ENCODE data around the gene TMPRSS4.

Gene TMPRSS4

DNA sequence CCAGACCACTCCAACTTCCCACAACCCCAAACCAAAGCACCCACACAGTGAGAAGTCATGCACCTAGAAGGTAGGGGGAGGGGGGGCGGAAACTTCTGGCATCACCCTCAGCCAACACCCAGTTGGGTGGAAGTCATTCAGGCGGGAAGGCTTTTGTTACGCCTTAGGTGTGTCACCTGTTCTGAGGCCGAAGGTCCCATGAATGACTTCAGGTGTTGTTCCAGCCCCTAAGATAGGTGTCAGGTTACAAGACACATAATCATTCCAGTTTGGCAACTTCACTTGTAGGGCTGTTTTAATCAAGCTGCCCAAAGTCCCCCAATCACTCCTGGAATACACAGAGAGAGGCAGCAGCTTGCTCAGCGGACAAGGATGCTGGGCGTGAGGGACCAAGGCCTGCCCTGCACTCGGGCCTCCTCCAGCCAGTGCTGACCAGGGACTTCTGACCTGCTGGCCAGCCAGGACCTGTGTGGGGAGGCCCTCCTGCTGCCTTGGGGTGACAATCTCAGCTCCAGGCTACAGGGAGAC is at the start of gene TMPRSS4:
Gene TMPRSS4 (plus strand): TSS at position 325 of the 528 bp plus-strand sequence. CDS start 225 bp downstream, outside the sequence.
- no peak for DNase-seq

DNA sequence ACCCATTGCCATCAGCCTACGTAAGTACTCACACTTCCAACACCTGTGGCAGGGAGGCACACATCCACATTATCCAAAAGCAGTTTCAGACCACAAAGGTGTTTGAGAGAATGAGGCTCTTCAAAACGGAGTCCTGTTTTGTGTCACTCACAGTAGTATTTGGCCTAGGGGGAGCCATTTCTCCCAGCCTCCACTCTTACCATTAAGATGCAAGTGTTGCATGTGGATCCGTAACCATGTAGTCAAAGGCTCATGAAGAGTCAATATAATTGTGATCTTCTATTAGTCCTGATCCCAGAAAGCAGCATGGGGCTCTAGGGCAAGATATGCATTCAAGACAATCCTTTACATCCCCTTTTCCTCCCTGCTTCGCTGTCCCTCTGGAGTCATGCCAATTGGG is 49.2 kb upstream of the TMPRSS4 start:
- DNase-seq = no peak

DNA sequence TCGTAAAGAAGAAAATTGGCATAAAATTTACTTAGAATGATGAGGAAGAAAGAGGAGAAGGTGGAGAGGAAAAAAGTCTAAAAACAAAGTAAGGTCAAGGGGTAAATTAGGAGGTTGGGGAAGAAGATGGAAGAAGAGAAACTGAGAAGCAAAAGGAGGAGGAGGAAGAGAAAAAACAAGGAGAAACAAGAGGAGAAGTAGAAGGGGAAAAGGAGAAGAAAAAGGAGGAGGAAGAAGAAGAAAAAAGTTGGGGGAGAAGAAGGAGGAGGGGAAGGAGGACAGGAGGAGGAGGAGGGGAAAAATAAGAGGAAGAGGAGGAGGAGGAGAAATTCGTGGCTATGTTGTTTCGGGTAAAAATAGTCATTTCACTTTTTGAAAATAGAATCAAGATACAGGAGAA is 48.3 kb upstream of the TMPRSS4 start:
- DNase-seq = no peak

DNA sequence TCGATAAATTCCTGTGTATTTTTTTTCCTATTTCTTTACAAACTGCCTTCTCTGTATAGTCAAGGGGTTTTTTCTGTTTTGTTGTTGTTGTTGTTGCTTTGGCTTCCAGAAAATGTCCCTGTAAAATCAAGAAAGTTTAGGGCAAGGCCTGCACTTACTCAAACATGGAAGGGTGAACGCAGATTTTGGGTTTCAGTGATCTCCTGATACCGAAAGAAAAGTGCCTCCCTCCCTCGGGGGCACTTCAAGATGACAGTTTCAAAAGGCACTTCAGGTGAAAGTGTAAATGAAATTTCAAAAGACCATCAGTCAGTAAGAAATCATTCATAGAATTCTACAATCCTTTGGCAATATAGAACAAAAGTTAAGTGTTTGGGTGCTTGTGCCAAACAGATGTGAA is 43.4 kb upstream of the TMPRSS4 start:
- no peak for DNase-seq

GRCh38 chr11:118042141-118042540 is 34.7 kb upstream of the TMPRSS4 start:
- DNase-seq = no peak

DNA sequence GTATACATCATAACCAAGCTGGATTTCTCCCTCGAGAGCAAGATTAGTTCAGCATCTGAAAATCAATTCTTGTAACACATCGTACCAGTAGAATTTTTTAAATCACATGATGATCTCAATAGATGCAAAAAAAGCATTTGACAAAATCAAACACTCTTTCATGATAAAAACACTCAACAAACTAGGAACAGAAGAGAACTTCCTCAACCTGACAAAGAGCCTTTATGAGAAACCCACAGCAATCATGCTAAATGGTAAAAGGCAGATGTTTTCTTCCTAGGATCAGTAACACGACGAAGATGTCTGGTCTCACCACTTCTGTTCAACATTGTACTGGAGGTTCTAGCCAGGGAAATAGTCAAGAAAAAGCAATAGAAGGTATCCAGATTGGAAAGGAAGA is 34.1 kb upstream of the TMPRSS4 start:
- DNase-seq = no peak

DNA sequence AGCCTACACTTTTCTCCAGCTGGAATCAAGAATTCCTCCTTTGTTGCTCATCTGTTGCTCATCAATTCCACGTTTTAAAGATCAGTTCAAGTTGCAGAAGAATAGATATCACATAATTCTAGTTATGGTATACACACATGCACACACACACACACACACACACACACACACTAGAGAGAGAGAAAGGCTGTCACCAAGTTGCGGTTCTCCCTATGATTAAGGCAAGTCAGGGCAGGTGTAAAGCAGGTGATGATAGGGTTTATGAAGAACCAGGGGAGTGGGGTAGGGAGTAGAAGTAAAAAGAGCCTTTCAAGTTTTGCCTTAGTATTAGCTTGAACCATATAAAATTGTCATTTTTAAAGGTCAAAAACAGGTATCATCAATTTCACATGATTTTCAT is 31.7 kb upstream of the TMPRSS4 start:
- DNase-seq = no peak

DNA sequence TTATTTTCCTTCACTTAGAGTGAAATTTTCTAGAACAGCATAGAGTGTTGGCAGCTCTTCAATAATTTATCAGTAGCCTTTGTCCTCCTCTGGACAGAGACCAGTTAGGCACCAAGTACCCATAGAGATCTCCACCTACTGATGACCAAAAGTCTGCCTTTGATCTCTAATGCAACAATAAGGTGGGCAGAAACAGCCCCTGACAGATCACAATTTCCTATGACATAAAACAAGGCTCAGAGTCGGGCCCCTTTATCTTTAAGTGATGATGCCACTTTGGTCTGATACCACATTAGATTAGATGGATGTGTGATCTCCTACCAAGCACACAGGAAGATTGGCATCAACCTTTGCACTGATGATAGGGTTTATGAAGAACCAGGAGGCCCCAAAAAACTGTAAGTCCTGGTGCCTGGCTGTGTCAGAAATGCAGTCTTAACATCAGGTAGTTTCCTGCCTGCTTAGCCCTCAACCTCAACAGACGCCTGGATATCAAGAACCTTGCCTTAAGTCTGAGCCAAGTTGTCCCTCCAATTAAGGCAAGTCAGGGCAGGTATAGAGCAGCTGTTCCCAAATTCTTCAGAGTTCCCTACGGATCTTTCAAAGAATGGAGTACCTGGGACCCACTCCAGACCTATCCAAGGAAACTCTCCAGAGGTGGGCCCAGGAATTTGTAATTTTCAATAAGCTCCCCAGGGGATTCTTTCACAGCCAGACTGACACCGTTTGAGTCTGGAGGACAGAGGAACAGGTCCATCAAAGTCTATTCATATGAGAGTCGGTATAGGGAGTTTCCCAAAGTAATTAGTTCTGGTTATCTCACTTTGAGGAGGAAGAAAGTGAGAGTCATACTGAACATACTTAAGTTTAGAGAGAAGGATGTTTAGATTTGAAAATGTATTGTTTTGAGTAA is 30.6 kb upstream of the TMPRSS4 start:
- DNase-seq = no peak

- DNase-seq = no peak
Observed at GRCh38 chr11:118046964-118047700, 29.7 kb upstream of the TMPRSS4 start.

DNA sequence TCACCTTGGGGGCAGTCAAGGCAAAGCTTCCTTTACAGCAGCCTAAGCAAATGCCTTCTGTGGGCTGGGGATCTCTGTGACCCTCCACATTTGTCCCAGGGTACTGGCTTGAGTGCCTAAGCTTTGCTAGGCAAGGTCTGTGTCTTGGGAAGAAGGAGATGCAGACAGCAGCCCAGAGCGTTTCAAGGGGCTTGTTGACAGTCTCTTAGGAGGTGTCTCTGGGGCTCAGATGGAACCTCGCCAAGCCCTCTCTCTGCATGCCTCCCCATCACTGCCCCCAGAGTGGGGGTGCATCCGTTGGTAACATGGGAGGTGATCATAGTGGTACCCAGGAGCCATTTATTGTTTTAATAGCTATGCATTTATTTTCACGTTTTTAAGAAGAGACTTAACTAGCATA is 29.1 kb upstream of the TMPRSS4 start:
- no peak for DNase-seq

DNA sequence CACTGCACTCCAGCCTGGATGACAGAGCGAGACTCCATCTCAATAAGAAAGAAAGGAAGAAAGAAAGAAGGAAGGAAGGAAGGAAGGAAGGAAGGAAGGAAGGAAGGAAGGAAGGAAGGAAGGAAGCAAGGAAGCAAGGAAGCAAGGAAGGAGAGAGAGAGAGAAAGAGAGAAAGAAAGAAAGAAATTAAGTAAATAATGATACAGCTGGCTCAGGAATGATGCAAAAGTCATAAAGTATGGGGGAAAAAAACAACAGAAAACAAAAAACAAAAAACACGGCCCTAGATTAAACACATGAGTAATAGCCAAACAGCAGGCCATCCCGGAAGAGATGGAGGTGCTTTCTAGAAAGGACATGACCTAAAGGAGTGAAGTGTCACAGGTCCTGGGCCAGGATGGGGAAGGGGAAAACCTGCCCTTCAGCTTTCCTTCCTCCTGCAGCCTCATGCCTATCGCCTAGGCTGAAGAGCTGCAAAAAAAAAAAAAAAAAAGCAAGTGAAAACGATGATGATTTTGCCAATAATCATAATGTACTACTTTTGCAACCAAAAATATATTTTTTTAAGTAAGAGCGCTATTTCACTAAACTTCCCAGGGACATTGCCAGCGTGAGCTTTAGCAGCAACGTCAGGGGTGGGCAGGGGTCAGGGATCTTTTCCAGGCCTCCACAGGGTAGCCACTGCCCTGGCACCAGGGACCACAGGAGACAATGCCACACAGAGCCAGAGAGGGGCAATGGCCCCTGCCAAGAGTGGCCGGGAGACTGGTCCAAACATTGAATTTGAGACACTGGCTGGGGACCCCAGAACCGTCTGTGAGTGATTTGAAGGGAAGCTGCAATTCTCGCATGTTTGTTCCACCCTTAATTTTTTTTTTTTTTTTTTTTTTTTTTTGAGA is 28.2 kb upstream of the TMPRSS4 start:
- DNase-seq = no peak

GRCh38 chr11:118049771-118050170 is 27.1 kb upstream of the TMPRSS4 start:
- DNase-seq = no peak

GRCh38 chr11:118050208-118050891 is 26.5 kb upstream of the TMPRSS4 start:
- DNase-seq = no peak

DNA sequence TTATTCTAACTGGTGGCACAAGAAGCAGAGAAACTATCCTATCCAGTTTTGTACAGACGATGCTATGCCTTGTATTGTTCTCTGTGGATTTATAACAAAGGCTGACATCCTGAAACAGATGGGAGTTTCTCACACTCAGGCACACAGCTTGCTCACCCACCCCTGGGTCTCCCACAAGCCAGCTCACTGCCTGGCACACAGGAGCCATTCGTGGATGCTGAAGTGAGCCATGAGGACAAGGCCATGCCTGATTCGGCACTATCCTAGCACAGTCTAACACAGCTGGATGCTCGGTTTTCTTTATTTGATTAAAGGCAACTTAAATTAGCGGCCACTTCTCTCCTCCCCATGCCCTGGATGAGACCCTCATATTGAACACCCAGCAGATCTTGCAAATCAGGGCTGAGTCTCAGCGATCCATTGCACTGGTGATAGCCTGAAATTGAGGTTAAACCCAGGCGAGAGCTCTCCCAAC is 25.7 kb upstream of the TMPRSS4 start:
- no peak for DNase-seq

DNA sequence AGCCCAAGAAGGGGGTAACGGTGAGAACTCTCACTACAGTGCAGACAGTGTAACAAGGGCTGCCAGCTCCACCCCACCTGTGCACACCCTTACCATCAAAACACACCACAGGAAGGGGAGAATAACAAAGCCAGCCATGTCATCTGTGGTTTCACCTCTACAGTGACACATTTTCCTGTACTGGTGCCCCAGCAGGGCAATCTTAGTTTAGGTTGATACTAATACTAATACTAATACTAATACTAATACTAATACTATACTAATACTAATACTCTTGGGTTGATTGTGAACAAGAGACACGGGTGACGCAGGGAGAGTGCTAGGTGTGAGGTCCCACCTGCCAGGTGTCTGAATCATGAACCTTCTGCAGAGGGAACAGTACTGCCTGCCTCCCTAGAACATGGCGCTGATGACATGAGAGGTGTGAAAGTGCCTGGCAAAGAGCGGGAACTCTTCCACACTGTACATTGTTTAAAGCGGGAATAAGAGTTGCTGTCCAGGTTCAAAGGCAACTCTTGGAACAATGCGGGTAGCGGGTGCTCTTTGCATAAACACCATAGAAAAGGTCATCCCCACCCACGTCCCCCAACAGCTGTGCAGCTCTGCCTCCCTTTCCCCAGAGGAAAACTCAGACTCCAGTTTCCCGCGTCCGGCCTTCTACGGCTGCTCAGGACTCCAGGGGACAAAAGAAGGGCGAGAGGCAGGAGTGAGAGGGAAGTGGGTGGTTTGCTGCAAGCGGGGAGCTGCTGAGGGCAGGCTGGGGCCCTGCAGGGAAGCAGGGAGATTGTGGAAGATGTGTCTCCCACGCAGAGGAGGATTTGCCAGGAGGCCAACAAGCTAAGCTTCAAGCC is 25.0 kb upstream of the TMPRSS4 start:
- DNase-seq = no peak

- no peak for DNase-seq
Observed at GRCh38 chr11:118052581-118053206, 24.2 kb upstream of the TMPRSS4 start.

- DNase-seq = no peak
Observed at GRCh38 chr11:118054712-118055640, 21.9 kb upstream of the TMPRSS4 start.

- no peak for DNase-seq
Observed at GRCh38 chr11:118055966-118056365, 20.9 kb upstream of the TMPRSS4 start.

DNA sequence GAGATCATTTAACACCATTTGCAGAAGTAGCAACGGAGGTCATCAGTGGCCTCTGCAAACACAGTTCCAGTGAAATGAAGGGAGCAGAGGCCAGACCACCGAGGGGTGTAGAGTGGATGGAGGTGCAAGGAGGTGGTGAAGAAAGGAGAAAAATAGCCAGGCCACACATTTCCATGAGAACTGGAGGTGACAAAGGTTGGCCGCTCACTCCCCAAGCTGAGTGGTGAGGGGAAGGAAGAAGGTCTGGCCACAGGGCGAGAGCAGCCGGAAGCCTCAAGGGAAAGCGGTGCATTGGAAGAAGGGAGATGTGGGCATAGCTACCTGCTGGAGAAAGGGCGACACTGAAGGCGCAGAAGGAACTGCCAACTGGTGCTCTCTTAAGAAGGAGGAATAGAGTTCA is 20.1 kb upstream of the TMPRSS4 start:
- no peak for DNase-seq
